Urinary bladder (tissue), 4 donors: Measurements from ENCODE around the gene MACF1. TPM values are rescaled to one million over a fixed set of nuclear protein-coding genes. Genes with fewer than 3 reads are reported as not detected.

Source experiments
- DNase-seq: peaks from one replicate; pipeline ENCODE4 v3.0.0-alpha.2; 2015; ENCODE audit errors: extremely low spot score
- H3K27ac ChIP-seq: one replicate; pipeline ENCODE4 v1.5.1; 2013; ENCODE audit warnings: low read depth, mild to moderate bottlenecking, moderate library complexity
- H3K36me3 ChIP-seq: one replicate; pipeline ENCODE4 v1.6.1; 2013; ENCODE audit warnings: mild to moderate bottlenecking, moderate library complexity; ENCODE audit not compliant: insufficient read depth
- H3K4me1 ChIP-seq: one replicate; pipeline ENCODE4 v1.6.1; 2013; ENCODE audit warnings: mild to moderate bottlenecking, moderate library complexity; ENCODE audit not compliant: insufficient read depth
- H3K4me3 ChIP-seq: one replicate; pipeline ENCODE4 v1.5.1; 2013; ENCODE audit warnings: low read depth, low read length
- WGBS: extraction: QIAGEN DNeasy Blood & Tissue Kit; methylation state at CpG from one replicate; pipeline ENCODE4 v1.1.7; 2013; 5-methylcytosine and 5-hydroxymethylcytosine counted together
- polyA plus RNA-seq: library from polyadenylated mRNA; stranded (reverse); fragments of 200-250 nt; gene quantifications from one replicate; pipeline ENCODE4 v1.2.3, GENCODE V29; 2013
- total RNA-seq: library from RNA; depleted of rRNA; stranded (reverse); fragments of >200 nt; gene quantifications from one replicate; pipeline ENCODE4 v1.2.3, GENCODE V29; 2014
- donor health status: healthy with polysubstance abuse.
- donor health status: healthy.

MACF1 gene
- total and polyA plus RNA-seq, 2 donors = 93.0 to 476 TPM

DNA sequence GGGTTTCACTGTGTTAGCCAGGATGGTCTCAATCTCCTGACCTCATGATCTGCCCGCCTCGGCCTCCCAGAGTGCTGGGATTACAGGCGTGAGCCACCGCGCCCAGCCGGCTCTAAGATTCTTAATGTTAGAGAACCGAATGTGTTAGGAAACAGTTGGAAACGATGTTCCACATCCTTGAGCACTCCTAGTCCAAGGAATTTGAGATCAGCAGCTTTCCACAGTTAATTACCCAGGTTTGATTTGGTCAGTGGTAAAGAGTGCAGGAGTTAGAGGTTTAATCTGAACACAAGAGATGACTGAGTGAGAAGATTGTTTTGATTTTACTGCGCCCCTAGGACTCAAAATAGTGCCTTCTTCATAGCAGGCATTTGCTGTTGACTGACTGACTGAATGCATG, 211.1 kb downstream of the MACF1 start:
- H3K4me3 ChIP-seq = no peak overlapping the region
- no peaks in the 10 kb centered on the region for H3K36me3 ChIP-seq
- 89% methylated on average over 9 of the region's 9 CpGs for WGBS
- H3K27ac ChIP-seq = no peak overlapping the region
- no peaks in the 10 kb centered on the region for H3K4me1 ChIP-seq
- no peak for DNase-seq

GRCh38 chr1:39416609-39417008, 212.1 kb downstream of the MACF1 start:
- Histone ChIP-seq H3K36me3 (no peaks in the 10 kb centered on the region), H3K27ac (no peak overlapping the region), H3K4me3 (no peak overlapping the region), H3K4me1 (no peaks in the 10 kb centered on the region)
- DNase-seq = no peak

- Histone ChIP-seq H3K4me3 (no peak overlapping the region), H3K36me3 (no peaks in the 10 kb centered on the region), H3K4me1 (no peaks in the 10 kb centered on the region), H3K27ac (no peak overlapping the region)
- WGBS = 69% methylated on average over 4 of the region's 4 CpGs
- no peak for DNase-seq
Observed at GRCh38 chr1:39418236-39418635, 213.7 kb downstream of the MACF1 start.

DNA sequence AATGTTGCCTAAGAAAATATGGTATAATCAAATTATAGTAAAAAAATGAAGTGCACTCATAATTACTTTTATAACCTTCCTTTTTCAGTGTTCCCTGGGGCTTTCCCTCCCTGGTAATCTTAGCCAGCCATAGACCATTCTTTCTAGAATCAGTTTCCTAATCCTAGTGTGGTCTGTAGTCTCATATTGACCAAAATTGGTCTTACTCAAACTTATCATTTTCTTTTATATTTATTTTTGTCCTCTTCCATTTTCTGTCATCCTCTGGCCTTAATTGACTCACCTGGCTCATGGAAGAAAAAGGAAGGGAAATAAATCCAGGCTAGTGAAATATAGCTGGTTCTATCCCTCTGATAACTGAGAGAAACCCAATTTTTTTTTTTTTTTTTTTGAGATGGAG, 216.0 kb downstream of the MACF1 start:
- no peak overlapping the region for H3K4me3 ChIP-seq
- H3K4me1 ChIP-seq = no peaks in the 10 kb centered on the region

DNA sequence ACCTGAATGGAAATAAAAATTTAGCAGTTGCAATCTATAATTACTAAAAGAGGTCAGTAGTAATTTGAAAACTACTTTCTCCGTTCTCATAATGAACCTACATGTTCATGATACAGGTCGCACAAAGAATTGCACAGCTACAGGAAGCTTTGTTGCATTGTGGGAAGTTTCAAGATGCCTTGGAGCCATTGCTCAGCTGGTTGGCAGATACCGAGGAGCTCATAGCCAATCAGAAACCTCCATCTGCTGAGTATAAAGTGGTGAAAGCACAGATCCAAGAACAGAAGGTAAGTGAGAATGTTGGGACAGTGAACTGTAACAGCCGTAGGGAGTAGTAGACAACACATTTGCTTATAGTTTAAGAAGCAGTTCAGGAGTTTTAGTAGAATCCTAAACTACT, 218.1 kb downstream of the MACF1 start:
- WGBS = 93% methylated on average over 4 of the region's 4 CpGs
- H3K27ac ChIP-seq = no peak overlapping the region
- no peaks in the 10 kb centered on the region for H3K4me1 ChIP-seq
- H3K36me3 ChIP-seq = no peaks in the 10 kb centered on the region
- DNase-seq = no peak
- no peak overlapping the region for H3K4me3 ChIP-seq

More for the DNA sequence above, 216.0 kb downstream of the MACF1 start:
- no peak overlapping the region for H3K27ac ChIP-seq
- no peak for DNase-seq
- H3K36me3 ChIP-seq = no peaks in the 10 kb centered on the region

DNA sequence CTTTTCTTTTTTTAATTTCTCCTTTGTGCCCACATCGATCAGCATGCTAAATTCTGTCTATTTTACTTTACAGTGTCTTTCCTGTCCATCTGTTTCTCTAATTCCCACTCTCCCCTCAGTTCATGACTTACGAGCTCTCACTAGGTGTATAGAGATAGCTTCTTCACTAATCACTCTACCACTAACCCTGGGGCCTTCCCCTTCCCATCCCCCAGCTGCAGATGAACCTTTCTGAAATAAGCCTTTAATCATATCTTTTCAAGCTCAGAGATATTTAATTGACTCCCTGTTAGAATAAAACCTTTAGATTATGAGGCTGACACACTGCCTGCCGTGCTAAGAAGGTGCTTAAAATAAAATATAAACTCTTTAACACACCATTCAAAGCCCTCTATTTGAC, 220.7 kb downstream of the MACF1 start:
- Histone ChIP-seq H3K27ac (no peak overlapping the region), H3K4me3 (no peak overlapping the region), H3K4me1 (no peaks in the 10 kb centered on the region), H3K36me3 (no peaks in the 10 kb centered on the region)
- DNase-seq = no peak
- whole genome bisulfite sequencing = 83% methylated on average over 3 of the region's 3 CpGs

DNA sequence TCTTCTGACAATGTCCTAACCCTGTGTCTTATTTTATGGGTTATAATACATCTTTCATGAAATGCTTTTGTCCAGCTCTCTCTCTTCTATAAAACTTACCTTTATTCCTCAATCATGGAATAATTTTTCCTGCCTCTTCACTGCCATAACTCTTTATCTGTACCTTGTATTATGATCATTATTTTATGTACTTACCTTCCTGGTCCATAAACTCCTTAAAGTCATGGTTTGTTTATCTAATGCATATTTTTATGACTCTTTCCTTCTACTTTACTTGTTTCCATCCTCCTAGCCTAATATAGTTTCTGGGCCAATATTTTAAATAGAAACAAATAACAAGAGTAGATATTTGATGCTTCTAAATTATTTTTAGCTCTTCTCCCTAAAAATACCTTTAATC, 221.1 kb downstream of the MACF1 start:
- no peak overlapping the region for H3K4me3 ChIP-seq
- H3K36me3 ChIP-seq = no peaks in the 10 kb centered on the region
- H3K27ac ChIP-seq = no peak overlapping the region
- no peak for DNase-seq
- H3K4me1 ChIP-seq = no peaks in the 10 kb centered on the region

DNA sequence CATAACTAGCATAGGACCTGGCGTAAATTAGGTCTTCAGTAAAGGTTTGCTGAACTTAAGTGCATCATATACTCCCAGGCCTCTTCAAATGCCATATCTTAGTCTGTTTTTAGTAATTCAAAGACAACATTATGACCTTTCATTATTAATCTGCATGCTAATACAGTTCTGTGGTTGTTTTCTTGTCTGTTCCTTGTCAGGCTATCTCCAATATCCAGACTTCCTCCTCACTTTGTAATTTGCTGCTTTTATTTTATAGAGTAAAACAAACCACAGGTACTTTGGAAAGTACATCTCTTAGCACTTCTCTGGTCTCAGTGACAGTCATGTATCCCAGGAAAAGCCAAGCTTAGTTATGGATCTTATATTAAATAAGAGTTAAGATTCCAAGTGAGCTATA, 221.9 kb downstream of the MACF1 start:
- no peak for DNase-seq
- Histone ChIP-seq H3K4me3 (no peak overlapping the region), H3K36me3 (peaks cover 3% of the 10 kb centered on the region), H3K27ac (no peak overlapping the region), H3K4me1 (no peaks in the 10 kb centered on the region)
- WGBS = 97% methylated on average over 1 of the region's 1 CpG

DNA sequence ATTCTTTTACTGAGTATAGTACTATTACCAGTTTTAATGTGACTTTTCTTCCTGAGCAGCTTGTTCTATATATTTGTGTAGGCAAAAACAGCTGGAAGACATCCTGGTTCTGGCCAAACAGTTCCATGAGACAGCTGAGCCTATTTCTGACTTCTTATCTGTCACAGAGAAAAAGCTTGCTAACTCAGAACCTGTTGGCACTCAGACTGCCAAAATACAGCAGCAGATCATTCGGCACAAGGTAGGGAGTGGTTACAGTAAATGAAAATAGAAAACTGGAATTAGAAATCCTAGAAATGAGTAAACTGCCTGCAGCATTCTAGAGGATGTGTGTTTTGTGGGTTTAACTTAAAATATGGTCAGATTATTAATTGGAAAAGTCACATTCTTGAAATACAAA, 222.9 kb downstream of the MACF1 start:
- Histone ChIP-seq H3K27ac (no peak overlapping the region), H3K4me1 (no peaks in the 10 kb centered on the region), H3K4me3 (no peak overlapping the region), H3K36me3 (peaks cover 3% of the 10 kb centered on the region)
- 23% methylated on average over 1 of the region's 1 CpG for WGBS
- DNase-seq = no peak

DNA sequence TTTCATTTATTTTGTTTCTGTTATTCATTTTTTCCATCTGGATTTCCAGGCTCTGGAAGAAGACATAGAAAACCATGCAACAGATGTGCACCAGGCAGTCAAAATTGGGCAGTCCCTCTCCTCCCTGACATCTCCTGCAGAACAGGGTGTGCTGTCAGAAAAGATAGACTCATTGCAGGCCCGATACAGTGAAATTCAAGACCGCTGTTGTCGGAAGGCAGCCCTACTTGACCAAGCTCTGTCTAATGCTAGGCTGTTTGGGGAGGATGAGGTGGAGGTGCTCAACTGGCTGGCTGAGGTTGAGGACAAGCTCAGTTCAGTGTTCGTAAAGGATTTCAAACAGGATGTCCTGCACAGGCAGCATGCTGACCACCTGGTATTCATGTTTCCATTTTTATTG, 223.4 kb downstream of the MACF1 start:
- DNase-seq = no peak
- Histone ChIP-seq H3K4me1 (no peaks in the 10 kb centered on the region), H3K4me3 (no peak overlapping the region), H3K27ac (no peak overlapping the region), H3K36me3 (peaks cover 3% of the 10 kb centered on the region)
- 79% methylated on average over 4 of the region's 4 CpGs for WGBS

GRCh38 chr1:39431927-39432326, 227.4 kb downstream of the MACF1 start:
- 59% methylated on average over 5 of the region's 5 CpGs for WGBS
- H3K27ac ChIP-seq = no peak overlapping the region
- H3K4me3 ChIP-seq = no peak overlapping the region
- H3K36me3 ChIP-seq = peaks cover 7% of the 10 kb centered on the region
- no peak for DNase-seq
- no peaks in the 10 kb centered on the region for H3K4me1 ChIP-seq

GRCh38 chr1:39434797-39435395, 230.4 kb downstream of the MACF1 start:
- H3K4me3 ChIP-seq = no peak overlapping the region
- 68% methylated on average over 3 of the region's 3 CpGs for WGBS
- H3K4me1 ChIP-seq = no peaks in the 10 kb centered on the region
- no peak for DNase-seq
- no peak overlapping the region for H3K27ac ChIP-seq
- H3K36me3 ChIP-seq = peaks cover 7% of the 10 kb centered on the region

DNA sequence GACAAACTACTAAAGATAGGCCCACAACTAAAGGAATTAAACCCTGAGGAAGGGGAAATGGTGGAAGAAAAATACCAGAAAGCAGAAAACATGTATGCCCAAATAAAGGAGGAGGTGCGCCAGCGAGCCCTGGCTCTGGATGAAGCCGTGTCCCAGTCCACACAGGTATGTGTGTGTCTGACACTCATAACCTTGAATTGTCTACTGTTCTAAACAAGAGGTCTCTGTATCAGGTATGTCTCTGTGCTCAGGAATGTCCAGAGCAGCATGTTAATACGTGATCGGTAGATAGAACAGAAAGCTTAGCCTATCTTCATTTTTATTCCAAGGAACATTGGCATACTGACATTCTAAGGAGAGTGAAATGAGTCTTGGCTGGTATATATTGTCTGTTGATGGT, 231.1 kb downstream of the MACF1 start:
- H3K4me3 ChIP-seq = no peak overlapping the region
- no peak overlapping the region for H3K27ac ChIP-seq
- DNase-seq = no peak
- no peaks in the 10 kb centered on the region for H3K4me1 ChIP-seq
- H3K36me3 ChIP-seq = peaks cover 7% of the 10 kb centered on the region
- 97% methylated on average over 5 of the region's 5 CpGs for WGBS

DNA sequence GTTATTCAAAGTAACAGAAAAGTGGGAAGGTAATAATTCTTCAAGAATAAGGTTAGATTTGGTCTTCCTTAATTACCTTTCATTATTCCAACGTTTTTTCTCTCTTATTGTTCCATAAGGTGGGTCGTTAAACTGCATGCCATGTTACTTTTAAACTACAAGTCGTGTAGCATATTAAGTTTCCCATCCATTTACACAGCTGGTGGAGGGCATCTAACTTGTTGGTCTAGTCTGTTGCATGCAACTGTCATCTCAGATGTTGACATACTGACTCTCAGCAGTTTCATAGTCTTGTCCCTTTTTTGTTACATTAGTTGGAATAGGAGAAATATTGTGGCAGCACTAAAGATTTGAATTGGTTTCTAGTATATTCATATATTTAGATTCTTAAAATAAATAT, 232.3 kb downstream of the MACF1 start:
- no peak overlapping the region for H3K4me3 ChIP-seq
- H3K27ac ChIP-seq = no peak overlapping the region
- H3K36me3 ChIP-seq = peaks cover 5% of the 10 kb centered on the region
- 85% methylated on average over 3 of the region's 3 CpGs for WGBS
- H3K4me1 ChIP-seq = no peaks in the 10 kb centered on the region
- no peak for DNase-seq

DNA sequence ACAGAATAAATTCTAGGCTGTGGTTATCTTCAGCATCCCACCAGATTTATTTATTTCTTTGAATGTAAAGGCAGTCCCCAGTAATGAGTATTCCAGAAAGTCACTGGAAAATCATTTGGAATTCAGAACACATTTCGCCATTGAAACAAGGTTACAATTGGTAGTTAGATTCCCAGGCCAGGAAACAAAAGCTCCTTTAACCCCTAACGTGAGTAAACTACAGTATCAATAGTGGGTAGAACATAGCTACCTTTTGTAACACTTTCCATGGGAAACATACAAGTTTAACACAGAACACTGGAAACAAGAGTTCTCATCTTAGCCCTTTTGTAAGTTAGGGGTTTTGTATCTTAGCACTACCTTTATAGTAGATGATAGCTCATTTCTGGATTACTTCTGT, 233.5 kb downstream of the MACF1 start:
- H3K4me3 ChIP-seq = no peak overlapping the region
- H3K4me1 ChIP-seq = no peaks in the 10 kb centered on the region
- no peak overlapping the region for H3K27ac ChIP-seq
- H3K36me3 ChIP-seq = peaks cover 5% of the 10 kb centered on the region
- DNase-seq = no peak
- 87% methylated on average over 2 of the region's 2 CpGs for WGBS
